Kidney capillary endothelial cell (primary cell): Measurements from ENCODE around the gene AGBL1.
A peak's percentile ranks its signal among the peaks of the same experiment; 100 is the strongest.

Source experiments
- DNase-seq: peaks from one replicate; pipeline ENCODE4 v3.0.0-alpha.2; 2018; ENCODE audit warnings: low spot score

AGBL1 gene

DNA sequence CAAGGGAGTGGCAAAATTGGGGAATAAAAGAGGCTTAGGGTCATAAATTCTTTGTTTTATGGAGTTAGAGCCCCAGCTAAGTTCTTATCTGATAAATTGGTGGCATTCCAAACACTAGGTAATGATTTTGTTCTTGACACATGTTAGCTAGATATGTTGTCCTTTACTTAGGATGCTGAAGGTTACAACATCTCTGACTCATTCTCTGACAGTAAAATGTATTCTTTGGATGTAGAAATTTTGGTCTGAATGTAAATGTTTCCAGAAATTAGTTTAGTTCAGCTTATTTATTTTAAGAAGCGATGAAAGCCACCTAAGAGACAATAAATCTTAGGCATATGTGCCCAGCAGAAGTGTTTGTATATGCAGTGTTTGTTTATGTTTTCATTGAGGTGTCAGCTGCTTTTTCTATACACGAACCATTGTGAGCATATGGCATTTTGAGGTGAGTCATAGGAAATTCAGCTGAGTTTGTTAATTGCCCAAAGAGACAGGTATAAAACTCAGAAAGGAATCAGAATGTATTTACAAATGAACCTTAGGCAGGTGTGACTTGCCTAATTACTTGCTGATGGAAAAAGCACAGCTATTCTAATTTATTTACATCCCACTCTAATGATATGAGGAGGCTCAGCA, 247.7 kb downstream of the AGBL1 start:
- DNase-seq = peak; percentile 16

DNA sequence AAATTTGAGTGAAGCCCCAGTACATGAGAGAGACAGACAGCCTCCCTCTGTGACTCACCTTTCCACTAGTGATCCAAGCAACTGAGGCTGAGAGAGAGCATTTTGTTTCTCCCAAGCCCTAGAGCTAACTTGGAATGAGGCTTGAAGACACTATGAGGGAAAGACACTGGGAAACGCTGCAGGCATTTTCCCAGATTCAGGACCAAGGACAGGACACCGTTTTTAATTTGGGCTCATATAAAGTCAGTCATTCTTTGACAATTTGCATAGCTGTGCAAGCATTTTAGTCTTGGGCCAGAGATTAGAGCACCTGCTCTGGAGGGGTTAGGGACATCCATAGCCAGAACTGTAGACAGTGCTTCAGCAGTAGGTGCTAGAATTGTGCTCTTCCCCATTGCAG, 249.0 kb downstream of the AGBL1 start:
- no peak for DNase-seq

DNA sequence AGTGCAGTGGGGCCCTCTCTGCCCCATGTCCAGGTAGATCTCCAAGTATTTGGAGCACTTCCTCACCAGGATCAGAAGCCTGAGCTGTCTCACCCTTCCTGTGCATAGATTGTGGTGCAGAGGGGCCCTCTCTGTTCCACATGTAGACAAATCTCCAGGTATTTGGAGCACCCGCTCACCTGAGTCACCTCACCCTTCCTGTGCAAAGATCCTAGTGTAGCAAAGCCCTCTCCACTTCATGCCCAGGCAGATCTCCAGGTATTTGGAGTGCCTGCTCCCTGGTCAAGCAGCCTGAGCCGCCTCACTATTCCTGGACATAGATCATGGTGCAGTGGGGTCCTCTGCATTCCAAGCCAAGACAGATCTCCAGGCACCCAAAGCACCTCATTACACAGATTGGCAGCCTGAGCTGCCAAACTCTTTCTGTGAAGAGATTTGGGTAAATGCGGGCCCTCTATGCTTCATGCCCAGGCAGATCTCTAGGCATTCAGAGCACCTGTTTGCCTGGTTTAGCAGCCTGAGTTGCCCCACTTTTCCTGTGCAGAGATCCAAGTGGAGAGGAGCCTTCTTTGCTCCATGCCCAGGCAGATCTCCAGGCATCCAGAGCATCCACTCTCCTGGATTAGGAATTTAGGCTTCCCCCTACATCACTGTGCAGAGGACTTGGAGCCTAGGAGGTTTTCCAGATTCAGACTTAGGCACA, 249.8 kb downstream of the AGBL1 start:
- no peak for DNase-seq

DNA sequence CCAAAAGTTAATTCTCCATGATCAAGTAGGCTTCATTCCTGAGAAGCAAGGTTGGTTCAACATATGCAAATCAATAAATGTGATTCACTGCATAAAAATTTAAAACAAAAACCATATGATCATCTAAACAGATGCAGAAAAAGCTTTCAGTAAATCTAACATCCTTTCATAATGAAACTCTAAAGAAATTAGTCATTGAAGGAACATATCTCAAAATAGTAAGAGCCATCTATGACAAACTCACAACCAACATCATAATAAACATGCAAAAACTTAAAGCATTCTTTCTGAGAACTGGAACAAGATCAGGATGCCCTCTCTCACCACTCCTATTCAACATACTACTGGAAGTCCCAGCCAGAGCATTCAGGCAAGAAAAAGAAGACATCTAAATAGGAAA, 254.1 kb downstream of the AGBL1 start:
- no peak for DNase-seq

DNA sequence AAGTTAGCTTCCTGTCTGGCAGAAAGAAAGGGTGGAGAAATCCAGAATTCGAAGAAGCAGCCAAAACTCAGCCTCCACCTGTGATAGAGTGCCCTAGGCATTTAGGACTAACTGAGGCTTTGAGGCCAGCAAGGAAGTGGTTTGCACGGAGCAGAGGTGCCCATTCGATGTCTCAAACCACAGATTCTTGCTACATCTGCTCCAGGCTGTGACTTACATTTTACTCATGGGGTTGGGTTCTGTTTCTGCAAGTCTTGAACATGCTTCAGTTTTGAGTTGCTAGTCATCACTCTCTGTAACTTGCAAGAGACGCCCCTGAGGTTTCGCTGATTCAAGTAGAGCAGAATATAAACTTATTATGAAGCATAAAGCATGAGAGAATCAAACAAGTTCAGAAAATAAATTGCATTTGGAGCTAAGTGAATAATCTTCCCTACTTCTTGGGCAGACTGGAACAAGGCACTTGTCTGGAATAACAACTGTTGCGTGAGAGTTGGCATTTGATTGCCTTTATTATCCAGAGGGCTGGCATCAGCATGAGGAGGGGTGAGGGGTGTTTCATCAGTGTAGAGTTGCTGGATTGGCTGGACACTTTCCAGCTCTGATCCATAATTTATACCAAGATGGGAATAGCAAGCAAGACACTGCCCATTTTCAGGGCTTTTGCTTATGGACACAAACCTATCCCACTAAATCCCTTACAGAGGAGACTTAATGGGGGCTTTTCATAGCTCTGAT, 256.5 kb downstream of the AGBL1 start:
- no peak for DNase-seq

DNA sequence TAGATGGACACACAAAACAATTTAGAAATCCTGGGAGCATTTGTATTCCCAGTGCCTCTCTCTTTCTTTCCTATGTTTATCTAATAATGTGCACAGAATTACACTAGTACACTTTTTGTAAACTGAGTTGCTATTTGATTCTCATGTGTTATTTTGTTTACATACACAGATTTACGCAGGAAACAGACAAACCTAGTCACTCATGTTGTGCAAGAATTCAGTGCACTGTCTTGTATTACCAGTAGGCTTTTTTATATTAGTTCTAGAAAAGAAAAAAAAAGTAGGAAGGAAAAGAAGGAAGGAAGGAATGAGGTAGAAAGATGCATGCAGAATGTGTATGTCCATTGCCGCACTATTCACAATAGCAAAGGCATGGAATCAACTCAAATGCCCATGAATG, 257.4 kb downstream of the AGBL1 start:
- DNase-seq = no peak

DNA sequence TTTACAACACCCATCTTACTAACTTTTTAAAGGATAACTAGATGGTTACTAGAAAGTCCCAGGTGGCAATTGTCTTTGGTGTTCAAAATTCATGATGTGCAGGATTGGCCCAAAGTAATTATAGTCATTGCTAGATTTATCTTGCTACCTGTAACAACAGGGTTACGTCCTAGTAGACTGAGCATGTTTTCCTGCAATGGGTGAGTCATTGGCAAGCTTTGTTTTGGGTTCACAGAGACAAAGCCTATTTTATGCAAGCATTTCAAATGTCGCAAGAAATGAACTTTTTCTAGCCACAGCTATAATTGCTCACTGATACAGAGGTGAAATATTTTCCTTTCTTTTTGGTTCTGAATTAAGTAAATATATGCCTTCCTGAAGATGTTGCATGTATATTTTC, 267.6 kb downstream of the AGBL1 start:
- DNase-seq = no peak

DNA sequence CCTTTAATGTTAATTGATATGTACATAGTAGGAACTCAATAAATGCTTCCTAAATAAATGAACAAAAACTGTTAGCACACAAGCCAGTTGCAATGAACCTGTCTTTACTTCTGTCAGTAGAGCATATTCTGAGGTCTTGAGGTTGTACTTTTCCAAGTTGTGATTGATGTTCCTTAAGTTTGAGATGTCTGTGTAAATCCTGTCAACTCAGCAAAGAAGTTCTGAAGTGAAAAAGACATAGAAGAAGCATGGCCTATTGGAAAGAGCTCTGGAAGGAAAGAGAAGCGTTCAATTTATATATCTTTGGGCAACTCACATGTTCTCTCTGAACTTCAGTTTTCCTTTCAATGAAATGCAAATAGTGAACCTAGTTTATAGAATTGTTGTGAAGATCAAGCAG, 269.9 kb downstream of the AGBL1 start:
- no peak for DNase-seq

DNA sequence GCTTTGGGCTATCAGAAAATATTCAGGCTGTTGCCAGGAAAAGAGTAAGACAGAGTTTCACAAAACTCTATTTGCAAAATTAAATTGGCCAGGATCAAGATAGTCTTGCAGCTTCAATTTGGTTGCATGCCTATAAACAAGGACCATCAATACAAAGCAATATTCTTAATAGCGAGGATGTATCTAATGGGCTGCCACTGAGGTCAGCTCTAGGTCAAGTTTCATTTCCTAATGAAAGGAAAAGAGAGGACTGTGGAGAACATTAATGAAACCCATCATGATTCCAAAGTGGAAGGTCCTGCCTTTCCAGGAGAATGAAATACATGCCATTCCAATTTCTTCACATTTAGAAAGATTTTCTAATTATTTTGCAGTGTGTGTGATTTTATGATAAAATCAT, 273.5 kb downstream of the AGBL1 start:
- DNase-seq = no peak

DNA sequence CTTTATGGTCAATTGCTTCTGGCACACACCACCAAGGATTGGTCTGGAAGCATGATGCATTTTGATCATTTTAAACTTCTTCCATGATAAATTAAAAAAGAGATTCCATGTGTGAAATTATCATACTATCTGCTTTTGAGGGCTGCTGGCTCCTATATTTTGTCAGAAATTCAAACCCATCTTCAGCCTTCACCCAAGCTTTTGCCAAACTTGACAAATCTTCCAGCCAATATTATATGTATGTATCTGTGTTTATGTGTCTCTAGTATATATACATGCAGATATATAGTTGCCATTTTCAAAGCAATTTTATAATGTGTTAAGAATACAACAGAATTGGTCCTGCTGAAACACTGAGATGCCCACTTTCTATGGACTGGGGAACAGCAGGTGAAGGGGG, 275.7 kb downstream of the AGBL1 start:
- DNase-seq = no peak

DNA sequence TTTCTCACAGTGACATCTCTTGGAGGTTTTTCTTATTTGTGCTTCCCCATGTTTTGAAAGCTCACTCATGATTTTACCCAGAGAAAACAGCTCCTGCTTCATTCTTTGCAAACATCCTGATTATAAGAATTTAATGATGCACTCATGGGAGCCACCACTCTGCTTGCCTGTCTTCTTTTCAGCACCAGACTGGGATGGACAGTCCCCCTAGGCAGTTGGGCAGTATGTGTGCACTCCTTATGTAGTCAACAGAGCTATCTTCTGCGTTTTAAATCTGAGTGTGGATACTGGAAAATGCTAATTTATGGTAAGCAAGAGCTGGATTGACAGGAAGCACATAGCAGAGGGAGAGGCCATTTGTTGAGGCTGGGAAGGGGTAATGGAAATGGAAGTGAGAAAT, 276.1 kb downstream of the AGBL1 start:
- no peak for DNase-seq

DNA sequence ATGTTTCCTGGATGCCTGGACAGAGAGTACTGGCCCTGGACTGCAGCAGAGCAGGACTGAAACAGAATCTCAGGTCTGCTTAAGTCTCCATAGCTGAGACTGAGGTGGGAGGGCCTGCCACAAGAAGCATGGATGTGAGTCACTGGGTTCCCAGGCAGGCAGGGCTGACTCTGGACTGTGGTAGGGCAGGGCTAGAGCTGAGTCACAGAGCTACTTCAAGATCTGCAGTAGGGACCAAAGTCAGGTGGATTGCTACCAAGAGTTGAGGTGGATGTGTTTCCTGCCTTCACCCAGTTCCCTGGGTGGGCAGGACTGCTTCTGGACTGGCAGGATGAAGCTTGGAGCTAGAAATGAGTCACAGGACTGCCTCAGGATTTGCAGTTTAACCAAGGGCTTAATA, 282.9 kb downstream of the AGBL1 start:
- DNase-seq = peak; percentile 26

DNA sequence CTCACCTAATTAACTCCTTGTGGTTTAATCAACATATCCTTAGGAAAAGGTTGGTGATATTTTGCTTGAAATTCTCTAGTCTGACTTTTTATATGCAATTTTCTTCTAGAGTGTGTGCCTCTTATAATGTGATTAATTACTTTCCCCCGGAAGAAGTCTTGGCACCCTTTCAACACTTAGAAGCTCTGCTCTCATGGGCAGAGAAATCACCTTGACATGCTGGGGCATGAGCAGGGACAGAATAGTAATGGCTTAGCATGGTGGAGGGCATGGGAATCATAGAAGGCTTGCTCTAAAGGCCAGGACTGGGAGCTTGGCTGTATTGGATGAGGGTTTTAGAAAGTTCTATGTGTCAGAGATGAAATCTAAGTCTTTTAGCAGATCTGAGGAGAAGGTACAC, 293.5 kb downstream of the AGBL1 start:
- DNase-seq = no peak

DNA sequence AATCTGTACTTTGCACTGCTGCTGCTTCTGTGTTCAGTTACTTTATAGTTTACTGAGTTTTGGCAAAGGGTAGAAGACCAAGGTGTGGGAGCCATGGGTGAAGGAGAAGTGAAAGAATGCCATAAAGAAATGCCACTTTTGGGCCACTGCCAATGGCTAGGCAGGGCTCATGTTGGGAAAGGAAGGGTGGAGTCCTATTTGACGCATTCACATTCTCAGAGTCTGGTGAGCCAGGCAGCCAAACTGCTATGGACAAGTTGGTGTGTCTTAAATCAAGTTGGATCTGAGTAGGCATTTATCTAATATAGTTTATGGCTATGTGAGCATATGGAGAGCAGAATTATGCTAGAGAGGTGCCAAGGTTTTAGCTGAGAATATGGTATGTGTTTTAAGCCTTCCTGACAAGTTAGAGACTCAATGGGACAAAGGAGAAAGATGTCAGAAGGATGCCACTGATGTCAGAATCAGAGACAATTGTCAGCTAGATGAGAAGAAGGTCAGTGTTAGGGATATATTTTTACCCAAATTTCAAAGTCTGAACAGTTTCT, 296.1 kb downstream of the AGBL1 start:
- no peak for DNase-seq

DNA sequence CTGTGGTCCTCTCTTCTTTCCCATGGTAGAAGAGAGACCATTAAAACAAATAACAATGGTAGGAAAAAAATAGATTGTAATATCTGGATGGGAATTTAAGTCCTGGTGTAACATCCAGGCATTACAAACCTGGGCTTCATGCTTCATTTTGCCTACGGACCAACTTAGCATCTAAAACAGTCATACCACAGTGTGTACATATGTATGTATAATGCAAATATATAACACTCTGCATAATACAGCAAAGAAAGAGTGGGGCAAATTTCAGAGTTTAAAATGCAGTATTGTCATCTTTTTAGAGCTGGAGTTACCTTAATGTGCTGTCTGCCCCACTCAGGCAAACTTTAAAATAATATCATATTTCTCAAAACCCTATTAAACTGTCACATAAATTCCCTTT, 298.2 kb downstream of the AGBL1 start:
- DNase-seq = no peak

DNA sequence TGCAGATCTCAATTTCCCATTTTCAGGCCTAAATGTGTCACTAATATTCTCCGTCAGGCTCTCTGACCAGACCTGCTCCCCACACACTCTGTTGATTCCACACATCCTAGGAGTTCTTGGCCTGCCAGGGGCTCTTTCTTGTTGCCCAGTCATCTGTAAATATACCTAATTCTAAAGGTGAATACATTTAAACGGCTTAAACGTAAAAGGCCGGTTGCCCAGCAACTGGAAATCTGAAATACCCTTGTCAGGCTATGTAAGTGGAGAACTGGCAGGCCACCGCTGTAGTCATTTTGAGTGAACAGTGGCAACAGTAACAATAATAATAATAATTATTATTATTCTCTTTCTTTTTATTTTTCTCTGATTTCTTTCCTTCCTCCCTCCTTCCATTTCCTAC, 302.7 kb downstream of the AGBL1 start:
- DNase-seq = no peak

DNA sequence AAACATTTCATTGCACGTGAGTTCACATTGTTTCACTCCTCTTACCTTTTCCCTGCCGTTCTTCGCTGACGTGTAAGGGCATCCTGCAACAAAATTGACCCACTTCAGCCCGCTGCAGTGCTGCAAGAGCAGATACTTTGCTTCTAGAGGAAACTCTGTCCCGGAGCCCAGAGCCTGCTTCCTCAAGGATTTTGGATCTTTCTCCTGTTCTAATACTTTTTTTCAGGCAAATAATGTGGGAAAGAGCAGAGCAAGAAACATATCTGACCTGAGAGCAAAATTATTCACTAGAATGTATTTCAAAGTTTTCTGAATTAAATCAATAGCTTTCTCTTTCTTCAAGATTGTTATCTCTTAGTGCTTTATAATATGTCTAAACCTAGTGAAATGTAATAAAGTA, 303.9 kb downstream of the AGBL1 start:
- DNase-seq = no peak

DNA sequence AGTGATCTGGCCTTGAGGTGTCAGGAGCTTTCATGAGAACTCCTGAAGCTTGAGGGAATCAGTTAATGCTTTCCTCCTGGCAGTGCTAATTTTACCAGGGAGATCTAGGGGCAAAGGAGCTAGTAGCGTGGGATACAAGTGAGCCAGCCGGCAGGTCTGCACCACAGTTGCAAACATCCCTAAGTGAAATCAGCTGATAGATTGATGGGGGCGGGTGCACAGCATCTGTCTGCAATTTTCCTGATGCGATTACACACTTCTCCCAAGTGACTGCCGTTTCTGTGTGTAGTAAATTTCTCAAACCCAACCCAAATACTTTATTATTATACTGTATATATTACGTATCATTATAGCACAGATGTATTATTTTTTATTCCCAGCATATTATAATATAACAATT, 304.5 kb downstream of the AGBL1 start:
- no peak for DNase-seq

DNA sequence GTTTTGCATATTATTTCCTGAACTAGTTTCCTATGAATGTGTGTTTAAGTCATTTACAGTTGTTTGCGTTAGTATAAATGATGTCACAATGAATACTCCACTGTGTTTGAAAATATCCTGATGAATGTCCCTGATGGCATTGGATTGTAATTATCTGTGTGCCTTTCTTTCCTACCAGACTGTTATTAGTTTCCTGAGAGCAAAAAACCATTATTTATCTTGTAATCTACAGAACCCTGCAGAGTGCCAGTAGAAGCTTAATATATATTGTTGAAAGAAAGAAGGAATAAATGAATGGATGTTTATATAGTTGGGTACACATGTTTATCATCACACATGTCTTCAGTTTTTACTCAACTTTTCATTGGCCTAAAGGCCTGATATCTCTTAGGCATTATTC, 312.6 kb downstream of the AGBL1 start:
- no peak for DNase-seq

DNA sequence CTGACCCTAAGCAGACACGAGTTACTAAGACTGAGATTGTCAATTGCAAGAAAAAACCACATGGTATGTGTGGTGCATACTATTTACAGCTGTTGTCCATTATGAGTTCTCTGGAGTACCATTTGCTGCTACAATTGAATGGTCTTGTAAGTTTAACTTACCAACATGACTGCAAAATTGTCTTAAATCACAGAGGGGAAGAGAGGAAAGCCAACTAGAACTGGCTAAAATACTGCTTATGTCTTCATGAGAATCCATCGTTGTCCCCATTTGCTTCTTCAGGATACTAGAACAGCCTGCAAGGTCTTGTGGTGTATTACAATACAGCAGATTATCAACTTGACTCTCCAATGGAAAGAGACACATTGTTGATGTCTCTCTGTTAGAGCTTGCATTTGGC, 313.2 kb downstream of the AGBL1 start:
- no peak for DNase-seq

DNA sequence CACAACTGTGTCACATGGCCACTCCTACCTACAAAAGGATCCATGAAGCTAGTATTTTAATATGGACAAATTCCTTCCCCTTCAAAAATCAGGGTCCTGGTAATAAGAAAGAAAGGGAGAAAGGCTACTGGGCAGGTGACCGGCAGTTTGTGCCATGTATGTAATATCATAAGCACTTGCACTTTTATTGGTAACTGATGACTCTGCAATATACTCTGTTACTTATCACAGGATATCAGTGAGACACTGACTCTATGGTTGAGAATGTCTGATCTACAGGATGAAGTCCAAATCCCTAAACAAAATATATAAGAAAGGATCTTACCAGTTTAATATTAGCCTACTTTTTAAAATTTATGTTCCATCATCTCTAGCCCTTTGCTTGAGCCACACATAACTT, 315.2 kb downstream of the AGBL1 start:
- DNase-seq = no peak

DNA sequence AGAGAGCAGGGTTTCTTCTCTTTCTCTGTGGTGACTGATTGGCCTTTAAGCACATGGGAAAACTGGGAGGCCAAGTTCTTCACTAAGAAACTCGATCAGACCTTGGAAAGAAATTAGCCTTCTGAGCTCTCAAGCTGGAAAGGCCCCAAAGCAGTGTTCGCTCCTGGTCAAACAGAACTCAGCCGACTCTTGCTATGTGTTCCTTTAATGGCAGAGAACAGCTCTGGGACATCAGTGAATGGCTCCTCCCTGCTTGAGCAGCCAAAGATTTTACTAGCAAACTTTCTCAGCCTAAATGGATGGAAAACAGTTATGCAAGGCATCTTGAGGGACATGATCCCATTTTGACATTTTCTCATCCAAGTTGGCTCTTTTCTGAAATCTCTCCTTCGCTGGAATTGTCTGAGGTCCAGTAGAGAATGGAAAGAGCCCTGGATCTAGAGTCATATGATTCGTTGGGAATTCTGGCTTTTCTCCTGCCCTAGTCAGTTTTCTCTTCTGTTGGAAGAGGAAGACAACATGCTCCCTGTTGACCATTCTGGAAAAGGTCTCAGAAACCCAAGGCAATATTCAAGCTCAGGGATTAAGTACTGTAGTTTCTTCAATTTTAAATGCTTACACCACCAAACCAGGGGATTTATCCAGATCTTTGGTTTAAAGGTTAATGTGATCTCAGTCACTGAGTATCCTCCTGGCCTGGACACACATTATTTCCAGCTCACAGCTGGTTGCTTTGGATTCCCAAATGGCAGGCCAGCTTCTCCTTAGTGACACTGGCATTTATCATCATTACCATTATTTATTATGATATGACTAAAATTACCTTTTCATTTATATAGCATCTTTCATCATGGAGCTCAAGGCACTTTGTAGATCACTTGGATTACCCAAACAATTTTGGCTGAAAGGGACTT, 319.6 kb downstream of the AGBL1 start:
- DNase-seq = no peak
